Right atrium auricular region (tissue), 2 donors: Measurements from ENCODE around the gene STAB2. TPM values are rescaled to one million over a fixed set of nuclear protein-coding genes. Genes with fewer than 3 reads are reported as not detected.
A peak's percentile ranks its signal among the peaks of the same experiment; 100 is the strongest.

Experiments
- DNase-seq: peaks from one replicate; pipeline ENCODE4 v3.0.0-alpha.2; 2019; ENCODE audit warnings: low spot score
- H3K27ac ChIP-seq, 2 donors: fragments of 200-600 bp; sonication (generic); 1 replicate in 1 of 2; 2 replicates in 1 of 2; pipeline ENCODE4 v1.5.1; 2016 to 2019
- H3K27me3 ChIP-seq, 2 donors: fragments of 200-600 bp; sonication (generic); one replicate each; pipeline versions ENCODE4 v1.5.1 to v1.6.0; 2017 to 2019
- H3K36me3 ChIP-seq: fragments of 200-600 bp; sonication (generic); one replicate; pipeline ENCODE4 v1.5.1; 2016
- H3K4me1 ChIP-seq, 2 donors: fragments of 200-600 bp; sonication (generic); one replicate each; pipeline versions ENCODE4 v1.5.1 to v1.6.0; 2017 to 2019
- H3K4me3 ChIP-seq, 2 donors: fragments of 200-600 bp; sonication (generic); 1 replicate in 1 of 2; 2 replicates in 1 of 2; pipeline ENCODE4 v1.5.1; 2017 to 2019; ENCODE audit warnings: mild to moderate bottlenecking in 1 of 2, moderate library complexity in 1 of 2
- H3K9me3 ChIP-seq, 2 donors: fragments of 200-600 bp; sonication (generic); one replicate each; pipeline ENCODE4 v1.5.1; 2019
- total RNA-seq, 2 donors: library from RNA; depleted of rRNA; stranded (reverse); fragments of >200 nt; gene quantifications; one replicate each; pipeline ENCODE4 v1.1.0, GENCODE V29; 2016
- TF ChIP-seq, protein P1 (sequence below), 2 donors: fragments of 200-600 bp; sonication (generic); IDR thresholded peaks; one replicate each; pipeline ENCODE4 v1.5.1; 2019; ENCODE audit warnings: antibody characterized with exemption in 2 of 2

Gene STAB2
- total RNA-seq, 2 donors from 2014 or later: 0.11 TPM; not detected in 1

DNA sequence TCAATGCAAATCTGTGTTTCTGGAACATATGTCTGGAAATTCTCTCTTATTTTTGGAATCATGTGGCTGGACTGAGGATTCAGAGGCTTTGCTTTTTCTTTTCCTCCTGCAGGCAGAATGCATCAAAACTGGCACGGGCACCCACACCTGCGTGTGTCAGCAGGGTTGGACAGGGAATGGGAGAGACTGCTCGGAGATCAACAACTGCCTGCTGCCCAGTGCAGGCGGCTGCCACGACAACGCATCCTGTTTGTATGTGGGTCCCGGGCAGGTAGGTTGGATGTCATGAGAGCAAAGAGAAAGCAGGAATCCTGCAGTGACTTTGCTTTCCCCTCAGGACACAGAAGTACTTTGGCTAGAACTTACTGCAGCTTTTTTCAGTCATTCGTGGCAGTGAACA is 90.3 kb downstream of the STAB2 start:
- TF ChIP-seq, protein P1, sequence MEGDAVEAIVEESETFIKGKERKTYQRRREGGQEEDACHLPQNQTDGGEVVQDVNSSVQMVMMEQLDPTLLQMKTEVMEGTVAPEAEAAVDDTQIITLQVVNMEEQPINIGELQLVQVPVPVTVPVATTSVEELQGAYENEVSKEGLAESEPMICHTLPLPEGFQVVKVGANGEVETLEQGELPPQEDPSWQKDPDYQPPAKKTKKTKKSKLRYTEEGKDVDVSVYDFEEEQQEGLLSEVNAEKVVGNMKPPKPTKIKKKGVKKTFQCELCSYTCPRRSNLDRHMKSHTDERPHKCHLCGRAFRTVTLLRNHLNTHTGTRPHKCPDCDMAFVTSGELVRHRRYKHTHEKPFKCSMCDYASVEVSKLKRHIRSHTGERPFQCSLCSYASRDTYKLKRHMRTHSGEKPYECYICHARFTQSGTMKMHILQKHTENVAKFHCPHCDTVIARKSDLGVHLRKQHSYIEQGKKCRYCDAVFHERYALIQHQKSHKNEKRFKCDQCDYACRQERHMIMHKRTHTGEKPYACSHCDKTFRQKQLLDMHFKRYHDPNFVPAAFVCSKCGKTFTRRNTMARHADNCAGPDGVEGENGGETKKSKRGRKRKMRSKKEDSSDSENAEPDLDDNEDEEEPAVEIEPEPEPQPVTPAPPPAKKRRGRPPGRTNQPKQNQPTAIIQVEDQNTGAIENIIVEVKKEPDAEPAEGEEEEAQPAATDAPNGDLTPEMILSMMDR (IDR thresholded peaks at IDR 0.05): no peak
- no peak for DNase-seq
- H3K4me1 ChIP-seq: peaks cover 0 to 17% of the 10 kb centered on the region in 2 donors

DNA sequence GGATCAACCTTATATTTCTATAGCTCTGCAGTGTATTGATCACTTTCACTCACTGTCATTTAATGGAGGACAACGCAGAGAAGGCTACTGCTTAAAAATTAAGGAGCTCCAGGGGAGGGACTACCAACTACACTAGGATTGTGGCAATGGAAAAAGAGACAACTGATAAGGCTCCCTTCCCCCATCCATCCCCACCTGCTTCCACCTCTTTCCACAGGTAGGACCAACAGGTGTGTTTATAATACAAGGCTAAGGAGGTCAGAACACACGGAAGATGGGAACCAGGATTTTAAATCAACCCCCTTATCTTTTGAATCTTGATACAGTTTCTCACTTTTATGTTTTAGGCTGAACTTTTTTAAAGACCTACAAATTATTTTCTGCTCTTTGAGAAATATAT is 90.8 kb downstream of the STAB2 start:
- TF ChIP-seq, protein P1 (IDR thresholded peaks at IDR 0.05): no peak
- DNase-seq: no peak
- H3K36me3 ChIP-seq: no peaks in the 10 kb centered on the region
- no peak overlapping the region for H3K4me3 ChIP-seq
- H3K4me1 ChIP-seq: peaks cover 0 to 17% of the 10 kb centered on the region in 2 donors
- no peaks in the 10 kb centered on the region for H3K9me3 ChIP-seq
- no peak overlapping the region for H3K27ac ChIP-seq
- H3K27me3 ChIP-seq: no peaks in the 10 kb centered on the region

More for the DNA sequence above, 90.3 kb downstream of the STAB2 start:
- no peaks in the 10 kb centered on the region for H3K27me3 ChIP-seq
- H3K36me3 ChIP-seq: no peaks in the 10 kb centered on the region
- no peak overlapping the region for H3K27ac ChIP-seq
- no peaks in the 10 kb centered on the region for H3K9me3 ChIP-seq
- no peak overlapping the region for H3K4me3 ChIP-seq

DNA sequence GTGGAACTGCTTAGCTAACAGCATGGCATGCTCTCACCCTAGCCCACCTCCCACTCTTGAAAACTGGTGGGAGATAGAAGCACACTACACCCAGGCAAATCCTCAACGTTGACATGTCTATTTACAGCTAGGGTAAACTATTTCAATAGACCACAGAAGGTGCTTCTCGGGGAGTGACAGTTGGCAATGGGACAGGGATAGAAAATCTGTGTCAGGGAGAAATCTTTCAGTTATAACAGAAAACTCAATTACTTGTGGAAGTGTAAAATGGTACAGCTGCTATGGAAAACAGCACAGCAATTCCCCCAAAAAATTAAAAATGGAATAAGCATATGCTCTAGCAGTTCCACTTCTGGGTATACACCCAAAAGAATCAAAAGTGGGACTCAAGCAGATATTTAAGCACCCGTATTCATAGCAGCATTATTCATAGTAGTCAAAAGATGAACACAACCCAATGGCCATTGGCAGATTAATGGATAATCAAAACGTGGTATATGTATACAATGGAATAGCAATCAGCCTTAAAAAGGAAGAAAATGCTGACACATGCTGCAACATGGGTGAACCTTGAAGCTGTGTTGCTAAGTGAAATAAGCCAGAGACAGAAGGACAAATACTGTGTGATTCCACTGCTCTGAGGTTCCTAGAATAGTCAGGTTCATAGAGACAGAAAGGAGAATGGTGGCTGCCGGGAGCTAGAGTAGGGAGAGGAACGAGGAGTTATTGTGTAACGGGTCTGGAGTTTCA is 92.5 kb downstream of the STAB2 start:
- TF ChIP-seq, protein P1 (IDR thresholded peaks at IDR 0.05): no peak
- H3K4me3 ChIP-seq: no peak overlapping the region
- DNase-seq: no peak
- no peak overlapping the region for H3K27ac ChIP-seq
- no peaks in the 10 kb centered on the region for H3K27me3 ChIP-seq
- peaks cover 0 to 17% of the 10 kb centered on the region in 2 donors for H3K4me1 ChIP-seq
- H3K9me3 ChIP-seq: no peaks in the 10 kb centered on the region
- no peaks in the 10 kb centered on the region for H3K36me3 ChIP-seq

DNA sequence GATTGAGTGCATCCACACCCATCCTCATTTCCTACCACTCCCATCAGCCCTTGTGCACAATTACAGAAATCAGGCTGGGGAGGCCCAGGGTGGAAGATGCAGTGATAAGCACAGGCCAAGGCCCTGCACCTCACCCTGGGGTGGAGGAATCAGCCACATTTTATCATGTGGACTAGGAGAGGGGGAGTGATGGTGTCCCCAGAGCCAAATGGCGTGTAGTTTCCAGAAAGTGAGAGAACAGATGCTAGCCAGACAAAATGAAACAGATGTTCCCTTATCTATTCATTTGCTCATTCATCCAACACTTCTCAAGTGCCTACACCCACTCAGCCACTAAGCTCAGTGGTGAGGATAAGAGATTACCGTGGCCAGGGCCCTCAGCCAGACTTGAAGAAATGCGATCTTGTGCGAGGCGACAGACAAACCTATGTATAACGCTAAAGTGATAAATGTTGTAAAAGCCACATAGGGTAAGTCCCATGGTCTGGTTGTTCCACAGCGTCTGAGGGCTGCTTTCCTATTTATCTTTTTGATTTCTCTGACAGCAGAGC is 93.6 kb downstream of the STAB2 start:
- H3K27me3 ChIP-seq: no peaks in the 10 kb centered on the region
- TF ChIP-seq, protein P1 (IDR thresholded peaks at IDR 0.05): no peak
- peaks cover 0 to 17% of the 10 kb centered on the region in 2 donors for H3K4me1 ChIP-seq
- no peaks in the 10 kb centered on the region for H3K9me3 ChIP-seq
- no peak overlapping the region for H3K4me3 ChIP-seq
- peak; percentile 74 for DNase-seq
- H3K27ac ChIP-seq: peak overlapping the region; percentile 32 to 38
- no peaks in the 10 kb centered on the region for H3K36me3 ChIP-seq

DNA sequence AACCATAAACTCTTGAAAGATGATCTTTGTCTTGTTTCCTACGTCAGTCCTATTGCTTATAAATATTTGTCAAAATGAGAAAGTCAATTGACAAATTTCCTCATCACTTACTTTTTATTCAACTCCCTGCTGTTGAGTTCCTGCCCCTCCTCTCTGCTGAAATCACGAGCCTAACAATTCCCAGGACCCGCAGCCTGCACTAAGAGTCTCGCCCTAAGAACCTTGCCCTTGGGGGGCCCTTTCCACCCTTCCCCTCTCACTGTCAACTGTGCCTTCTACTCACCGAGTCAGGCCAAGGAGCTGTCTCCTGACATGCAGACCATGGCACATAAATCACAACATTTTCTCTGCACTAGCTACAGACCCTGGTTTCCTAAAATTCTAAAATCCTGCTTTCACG is 99.0 kb downstream of the STAB2 start:
- H3K4me1 ChIP-seq: no peaks in the 10 kb centered on the region
- no peak overlapping the region for H3K4me3 ChIP-seq
- H3K36me3 ChIP-seq: no peaks in the 10 kb centered on the region
- H3K27ac ChIP-seq: no peak overlapping the region
- no peaks in the 10 kb centered on the region for H3K9me3 ChIP-seq
- TF ChIP-seq, protein P1 (IDR thresholded peaks at IDR 0.05): no peak
- no peaks in the 10 kb centered on the region for H3K27me3 ChIP-seq
- no peak for DNase-seq
